GM18520 (cell line): Measurements from ENCODE around the gene IL23A.
"Not testable (repeated sequence)": the region's sequence is repeated elsewhere in the genome, so short reads cannot be mapped to it uniquely, and the experiment has no call there.

ENCODE experiments used
- ATAC-seq: cut with Tn5 transposase; IDR thresholded peaks from one replicate; pipeline ENCODE4 v1.9.1; 2021; ENCODE audit not compliant: unreplicated experiment

Gene IL23A, protein sequence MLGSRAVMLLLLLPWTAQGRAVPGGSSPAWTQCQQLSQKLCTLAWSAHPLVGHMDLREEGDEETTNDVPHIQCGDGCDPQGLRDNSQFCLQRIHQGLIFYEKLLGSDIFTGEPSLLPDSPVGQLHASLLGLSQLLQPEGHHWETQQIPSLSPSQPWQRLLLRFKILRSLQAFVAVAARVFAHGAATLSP

DNA sequence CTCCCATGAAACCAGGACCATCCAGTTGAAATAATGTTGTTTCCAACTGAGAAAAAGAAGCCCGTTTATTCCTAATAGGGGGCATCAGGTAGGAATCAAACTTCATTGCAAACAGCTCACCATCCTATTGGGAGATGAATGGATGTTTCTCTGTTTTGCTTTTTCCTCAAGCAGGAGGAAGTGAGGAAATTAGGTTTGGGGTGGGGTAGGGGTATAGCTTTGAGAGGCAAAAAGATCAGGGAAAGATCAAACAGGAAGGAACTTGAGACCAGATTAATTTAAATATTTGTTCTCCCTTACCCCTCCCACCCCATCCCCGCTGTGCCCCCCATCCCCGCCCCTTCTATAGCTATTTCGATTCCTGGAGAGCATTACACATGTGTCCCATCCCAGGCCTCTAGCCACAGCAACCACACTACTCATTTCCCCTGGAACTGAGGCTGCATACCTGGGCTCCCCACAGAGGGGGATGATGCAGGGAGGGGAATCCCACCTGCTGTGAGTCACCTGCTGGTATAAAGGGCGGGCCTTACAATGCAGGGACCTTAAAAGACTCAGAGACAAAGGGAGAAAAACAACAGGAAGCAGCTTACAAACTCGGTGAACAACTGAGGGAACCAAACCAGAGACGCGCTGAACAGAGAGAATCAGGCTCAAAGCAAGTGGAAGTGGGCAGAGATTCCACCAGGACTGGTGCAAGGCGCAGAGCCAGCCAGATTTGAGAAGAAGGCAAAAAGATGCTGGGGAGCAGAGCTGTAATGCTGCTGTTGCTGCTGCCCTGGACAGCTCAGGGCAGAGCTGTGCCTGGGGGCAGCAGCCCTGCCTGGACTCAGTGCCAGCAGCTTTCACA is at the start of gene IL23A:
Gene IL23A, plus strand, starts transcription at position 577 of the 850 bp plus-strand sequence. Its CDS starts 161 bp downstream, at position 738.
- ATAC-seq, result no peak

DNA sequence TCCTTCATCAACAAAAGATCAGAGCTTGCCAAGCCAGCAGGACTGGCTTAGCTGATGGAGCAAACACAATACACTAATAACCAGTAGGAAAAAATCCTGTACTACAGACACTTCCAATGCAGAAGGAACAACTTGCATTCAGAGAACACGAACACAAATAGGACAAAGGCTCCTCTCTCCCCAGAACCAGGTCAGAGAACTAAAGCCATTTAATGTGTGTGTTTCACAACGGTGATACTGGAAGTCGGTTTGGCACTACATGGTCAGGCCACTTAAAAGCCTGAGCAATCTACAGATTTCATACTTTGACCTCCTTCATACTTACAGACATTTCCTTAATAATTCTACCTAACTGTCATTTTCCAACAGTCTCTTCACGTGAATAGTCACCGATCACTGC is 44.9 kb upstream of the IL23A start:
- no peak for ATAC-seq

DNA sequence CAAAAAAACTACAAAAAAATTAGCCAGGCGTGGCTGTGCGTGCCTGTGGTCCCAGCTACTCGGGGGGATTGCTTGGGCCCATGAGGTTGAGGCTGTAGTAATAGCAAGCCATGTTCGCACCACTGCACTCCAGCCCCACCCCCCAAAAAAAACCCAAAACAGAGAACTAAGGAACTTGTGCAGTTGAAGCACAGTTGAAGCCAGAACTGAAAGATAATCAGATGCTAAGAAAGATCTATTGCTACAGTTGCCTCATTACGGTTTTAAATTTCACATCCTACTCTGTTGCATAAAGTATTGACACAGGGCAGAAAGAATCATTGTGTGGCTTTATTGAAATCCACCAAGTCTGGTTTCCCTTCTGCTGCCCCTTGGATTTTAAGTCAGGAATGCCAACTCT is 42.4 kb upstream of the IL23A start:
- no peak for ATAC-seq

DNA sequence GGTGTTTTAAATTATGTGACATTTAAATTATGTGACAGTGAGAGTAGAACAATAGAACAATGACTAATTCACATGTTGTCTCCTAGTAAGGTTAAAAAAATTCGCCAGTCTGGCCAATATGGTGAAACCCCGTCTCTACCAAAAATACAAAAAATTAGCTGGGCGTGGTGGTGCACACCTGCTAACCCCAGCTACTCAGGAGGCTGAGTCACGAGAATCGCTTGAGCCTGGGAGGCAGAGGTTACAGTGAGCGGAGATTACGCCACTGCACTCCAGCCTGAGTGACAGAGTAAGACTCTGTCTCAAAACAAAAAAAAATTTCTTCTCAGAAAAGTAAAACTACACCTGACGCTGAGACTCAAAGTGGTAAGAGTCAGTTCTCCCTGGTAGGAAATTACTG is 41.3 kb upstream of the IL23A start:
- ATAC-seq, result no peak

DNA sequence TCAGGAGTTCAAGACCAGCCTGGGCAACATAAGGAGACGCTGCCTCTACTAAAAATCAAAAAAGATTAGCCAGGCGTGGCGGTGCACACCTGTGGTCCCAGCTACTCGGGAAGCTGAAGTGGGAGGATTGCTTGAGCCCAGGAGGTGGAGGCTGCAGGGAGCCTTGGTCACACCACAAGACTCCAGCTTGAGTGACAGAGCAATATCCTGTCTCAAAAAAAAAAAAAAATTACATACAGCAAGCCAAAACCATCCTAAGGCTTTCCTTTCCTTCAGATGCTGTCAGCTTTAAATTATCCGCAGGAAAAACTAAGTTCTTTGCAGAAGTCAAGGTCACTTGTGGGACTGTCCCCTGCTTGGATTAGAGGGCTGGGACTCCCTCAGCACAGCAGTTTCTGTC is 39.9 kb upstream of the IL23A start:
- ATAC-seq, result no peak

DNA sequence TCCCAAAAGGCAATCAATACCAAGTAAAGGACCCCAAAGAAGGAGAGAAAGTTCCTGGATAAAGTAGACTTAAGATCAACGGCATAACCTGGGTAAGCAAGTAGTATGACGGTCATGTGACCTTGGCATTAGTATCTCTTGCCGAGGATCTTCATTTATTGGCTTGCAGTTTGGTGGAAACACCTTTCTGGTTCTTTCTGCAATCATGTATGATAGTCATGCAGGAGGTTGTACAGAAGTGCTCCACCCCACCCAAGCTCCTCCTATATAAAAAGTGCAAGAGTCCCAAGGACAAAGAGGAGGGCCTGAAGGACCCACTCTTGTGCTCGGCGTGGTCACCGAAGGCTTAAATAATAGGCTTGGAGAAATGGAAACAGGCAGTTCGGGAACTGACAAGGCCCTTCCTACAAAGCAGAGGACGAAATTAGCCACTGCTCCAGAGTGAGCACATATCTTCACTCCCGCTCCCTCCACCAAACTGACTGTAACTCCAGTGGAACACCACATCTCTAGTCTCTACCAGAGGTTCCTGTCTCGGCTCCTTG is 39.3 kb upstream of the IL23A start:
- no peak for ATAC-seq

DNA sequence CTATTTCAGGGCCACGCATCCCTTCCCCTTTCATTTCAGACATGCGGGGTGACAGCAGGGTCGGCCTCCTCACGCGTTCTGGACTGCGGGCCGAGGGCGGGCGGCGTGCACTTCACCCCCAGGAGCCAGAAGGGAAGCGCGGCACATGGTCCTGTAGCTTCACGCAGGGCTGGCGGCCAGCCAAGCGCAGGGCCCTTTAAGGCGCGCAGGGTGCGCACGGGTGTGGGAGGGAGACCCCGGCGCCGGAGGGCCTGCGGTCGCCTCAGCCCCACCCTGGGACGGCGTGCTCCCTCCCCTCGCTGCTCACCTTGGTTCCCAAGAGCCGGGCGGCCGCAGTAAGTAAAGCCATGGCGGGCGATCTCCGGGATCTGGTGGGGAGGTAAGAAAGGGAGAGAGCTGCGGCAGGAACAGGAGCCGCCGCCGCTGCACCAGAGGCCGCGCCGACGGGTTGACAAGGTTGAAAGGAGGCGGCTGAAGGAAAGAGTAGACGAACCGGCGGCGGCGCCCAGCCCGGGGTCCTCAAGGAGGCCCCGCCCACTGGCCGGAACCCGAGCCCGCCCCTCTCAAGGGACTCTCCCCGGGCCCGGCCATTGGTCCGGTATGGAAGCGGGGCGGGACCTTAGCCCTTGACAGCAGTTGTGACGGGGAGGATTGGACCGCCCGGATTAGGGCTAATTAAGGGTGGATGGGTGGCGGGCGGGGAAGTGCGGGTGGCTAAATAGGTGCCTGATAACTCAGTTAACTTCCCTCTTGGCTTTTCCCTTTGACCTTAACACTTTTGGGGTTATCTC is 38.6 kb upstream of the IL23A start, which contains the start of gene CS:
Gene CS, minus strand, starts transcription at position 478 of the 791 bp plus-strand sequence. Its CDS starts 129 bp downstream, at position 349.
- peak; percentile 92 for ATAC-seq

DNA sequence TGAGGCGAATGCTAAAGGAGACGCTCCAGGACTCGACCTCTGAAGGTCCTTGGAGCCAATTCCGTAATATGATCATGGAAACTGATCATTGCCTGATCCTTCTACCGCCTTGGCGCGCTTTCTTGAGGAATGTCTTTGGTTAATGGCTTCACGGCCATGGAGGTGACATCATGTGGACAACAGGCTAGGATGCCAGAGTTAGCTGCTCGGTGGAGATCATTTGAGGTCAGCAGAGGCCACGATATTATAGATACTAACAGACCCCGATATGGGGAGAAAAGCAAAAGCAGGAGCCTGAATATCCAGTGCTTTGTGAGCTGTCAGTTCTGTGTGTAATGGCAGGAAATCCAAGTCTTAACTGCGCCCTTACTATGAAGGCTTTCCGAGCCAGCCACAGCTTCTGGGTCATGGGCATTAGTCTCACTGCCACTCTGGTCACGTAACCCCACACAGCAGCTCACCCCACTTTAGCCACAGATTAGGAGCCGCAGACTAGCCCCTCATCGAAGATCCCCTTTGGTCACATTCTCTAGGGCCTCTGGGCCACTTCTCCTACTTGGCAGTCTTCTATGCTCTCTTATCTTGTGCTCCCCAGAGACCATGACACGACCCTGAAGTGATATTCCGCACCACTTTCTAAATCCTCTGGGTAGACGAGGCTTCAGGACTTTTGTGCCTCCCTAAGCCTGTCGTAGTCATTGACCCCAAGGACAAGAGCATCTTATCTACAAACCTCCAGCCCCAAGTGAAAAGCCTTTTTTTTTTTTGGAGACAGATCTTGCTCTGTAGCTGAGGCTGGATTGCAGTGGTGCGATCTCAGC is 37.8 kb upstream of the IL23A start:
- no peak for ATAC-seq

DNA sequence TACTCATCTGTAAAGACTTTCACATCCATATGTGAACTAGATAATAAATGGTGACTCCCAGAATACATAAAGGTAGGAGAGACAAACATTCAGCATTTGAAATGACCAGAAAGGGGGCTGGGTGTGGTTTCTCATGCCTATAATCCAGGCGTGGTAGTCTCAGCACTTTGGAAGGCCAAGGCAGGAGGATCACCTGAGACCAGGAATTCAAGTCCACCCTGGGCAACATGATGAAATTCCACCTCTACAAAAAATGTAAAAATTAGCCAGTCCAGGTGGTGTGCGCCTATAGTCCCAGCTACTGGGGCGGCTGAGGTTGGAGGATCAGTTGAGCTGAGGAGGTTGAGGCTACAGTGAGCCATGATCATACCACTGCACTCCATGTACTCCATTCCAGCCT is 34.4 kb upstream of the IL23A start:
- ATAC-seq, result no peak

DNA sequence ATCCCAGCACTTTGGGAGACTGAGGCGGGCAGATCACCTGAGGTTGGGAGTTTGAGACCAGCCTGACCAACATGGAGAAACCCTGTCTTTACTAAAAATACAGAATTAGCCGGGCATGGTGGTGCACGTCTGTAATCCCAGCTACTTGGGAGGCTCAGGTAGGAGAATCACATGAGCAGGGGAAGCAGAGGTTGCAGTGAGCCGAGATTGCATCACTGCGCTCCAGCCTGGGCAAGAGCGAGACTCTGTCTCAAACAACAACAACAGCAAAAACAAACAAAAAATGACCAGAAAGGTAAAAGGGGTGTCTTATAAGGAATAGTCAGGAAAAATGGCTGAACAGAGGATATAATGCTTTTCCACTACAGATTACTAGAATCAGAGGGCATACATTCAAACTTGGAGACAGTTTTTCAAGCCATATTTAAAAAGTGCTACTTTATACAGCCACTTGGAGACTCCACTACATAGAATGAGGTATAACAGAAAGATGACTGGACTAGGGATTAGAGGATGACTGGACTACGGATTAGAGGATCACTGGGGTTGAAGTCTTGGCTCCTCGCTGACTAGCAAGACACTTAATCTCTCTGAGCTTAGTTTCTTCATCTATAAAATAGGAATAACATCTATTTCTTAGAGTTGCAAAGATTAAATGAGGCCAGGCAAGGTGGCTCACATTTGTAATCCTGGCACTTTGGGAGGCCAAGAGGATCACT is 33.7 kb upstream of the IL23A start:
- no peak for ATAC-seq

DNA sequence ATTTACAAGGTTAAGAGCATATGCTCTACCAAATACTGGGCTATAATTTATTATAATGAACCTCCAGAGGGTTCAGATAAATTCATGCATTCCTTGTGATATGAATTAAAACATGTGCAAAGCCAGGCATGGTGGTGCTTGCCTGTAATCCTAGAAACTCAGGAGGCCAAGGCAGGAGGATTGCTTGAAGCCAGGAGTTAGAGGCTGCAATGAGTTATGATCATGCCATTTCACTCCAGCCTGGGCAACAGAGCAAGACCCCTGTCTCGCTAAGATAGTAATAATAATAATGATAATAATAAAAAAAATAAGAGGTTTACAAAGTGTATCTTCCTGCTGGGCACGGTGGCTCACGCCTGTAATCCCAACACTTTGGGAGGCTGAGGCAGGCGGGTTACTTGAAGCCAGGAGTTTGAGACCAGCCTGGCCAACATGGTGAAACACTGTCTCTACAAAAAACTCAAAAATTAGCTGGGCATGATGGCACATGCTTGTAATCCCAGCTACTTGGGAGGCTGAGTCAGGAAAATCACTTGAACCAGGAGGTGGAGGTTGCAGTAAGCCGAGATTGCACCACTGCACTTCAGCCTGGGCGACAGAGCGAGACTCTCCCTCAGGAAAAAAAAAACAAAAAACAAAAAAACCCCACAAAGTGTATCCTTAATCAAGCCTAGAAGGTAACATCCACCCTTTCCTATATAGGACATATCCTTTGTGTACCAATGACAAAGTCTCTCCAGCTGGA is 31.3 kb upstream of the IL23A start:
- ATAC-seq, result no peak

DNA sequence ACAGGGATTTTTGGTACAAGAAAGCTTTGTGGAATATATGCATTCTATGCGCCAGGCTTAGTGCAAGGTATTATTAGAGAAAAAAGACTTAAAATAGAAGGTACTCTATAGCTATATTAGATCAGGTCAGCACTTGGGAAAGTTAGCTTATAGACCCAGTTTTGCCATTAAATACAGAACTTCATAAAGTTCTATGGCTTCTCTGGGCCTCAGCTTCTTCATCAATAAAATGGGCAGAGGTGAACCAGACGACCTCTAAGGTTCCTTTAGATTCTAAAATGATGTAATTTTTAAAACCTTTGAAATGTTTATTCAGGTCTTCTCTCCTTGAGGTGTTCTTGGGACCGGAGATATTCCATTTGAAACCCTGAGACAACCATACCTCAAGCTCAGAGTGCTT is 30.0 kb upstream of the IL23A start:
- ATAC-seq, result no peak

DNA sequence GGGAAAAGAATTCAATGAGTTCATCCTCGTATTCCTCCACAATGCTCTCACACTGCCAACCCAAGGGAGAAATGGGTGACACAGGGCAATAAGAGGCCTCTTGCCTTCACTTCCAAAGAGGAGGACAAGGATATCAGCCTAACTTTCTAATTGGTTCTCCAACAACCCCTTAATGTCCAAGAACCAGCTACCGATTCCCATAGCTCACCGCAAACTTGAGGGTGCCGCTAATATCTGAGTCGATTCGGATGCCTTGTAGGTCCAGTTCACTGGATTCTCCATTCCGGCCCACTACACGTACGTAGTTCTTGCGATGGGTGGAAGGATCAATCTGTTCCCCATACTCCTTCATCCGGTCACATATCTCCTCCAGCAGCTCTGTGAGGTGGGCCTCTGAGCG is 27.7 kb upstream of the IL23A start:
- no peak for ATAC-seq

DNA sequence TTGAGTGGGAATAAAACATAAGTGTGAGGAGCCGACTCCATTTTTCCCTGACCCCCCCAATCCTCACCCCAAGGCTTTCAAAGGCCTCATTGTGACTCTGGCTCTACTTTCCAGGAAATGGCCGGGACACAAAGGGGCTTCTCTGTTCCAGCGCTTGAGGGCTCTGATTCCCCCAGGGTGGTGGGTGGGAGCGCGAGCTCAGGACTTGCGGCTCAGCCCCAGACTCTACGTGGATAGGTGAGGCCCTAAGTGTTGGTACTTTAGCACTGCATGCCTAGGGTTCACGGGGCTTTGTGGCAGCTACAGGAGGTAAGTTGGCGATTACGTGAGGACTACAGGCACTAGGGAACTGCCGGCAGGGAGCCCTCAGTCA is 23.4 kb upstream of the IL23A start:
- ATAC-seq, result no peak

DNA sequence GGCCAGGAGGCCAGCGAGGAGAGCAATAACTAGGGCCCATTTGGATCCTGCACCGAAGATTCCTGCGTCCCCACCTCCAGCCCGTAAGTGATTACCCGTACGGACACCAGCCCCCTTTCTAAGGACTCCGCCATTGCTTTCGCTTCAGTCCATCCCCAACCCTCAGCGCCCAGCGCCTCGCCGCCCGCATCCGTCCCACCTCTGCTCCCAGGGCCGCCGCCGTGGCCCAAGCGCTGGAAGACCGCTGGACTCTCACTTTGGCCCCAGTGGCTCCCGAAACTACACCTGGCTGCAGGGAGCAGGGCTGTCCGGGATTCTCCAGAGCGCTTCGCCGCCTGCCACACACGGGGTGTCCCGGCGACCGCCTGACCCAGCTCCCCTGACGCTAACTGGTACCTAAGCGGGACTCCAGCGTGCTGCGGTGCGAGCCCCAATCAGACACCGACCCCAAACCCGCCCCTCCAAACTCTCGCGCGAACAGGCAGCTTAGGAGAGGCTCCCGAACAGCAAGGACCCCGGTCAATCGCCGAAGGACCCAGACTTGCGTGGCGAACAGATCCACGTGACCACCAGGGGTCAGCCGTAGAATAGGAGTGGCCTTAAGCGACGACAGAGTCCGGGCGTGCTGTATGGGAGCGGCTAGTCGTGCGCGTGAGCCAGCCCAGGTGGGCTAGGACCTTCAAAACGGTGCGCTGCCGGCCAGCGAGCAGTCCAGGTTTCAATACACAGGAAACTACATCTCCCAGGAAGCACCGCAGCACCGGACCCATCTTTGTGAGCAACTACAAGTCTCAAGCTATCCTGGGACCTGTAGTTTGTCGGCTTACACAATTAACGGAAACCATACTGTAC is 22.8 kb upstream of the IL23A start, which contains the start of gene CNPY2:
Gene CNPY2, minus strand, starts transcription at position 367 of the 852 bp plus-strand sequence. CDS start 771 bp downstream, outside the sequence.
- ATAC-seq, result peak; percentile 83

DNA sequence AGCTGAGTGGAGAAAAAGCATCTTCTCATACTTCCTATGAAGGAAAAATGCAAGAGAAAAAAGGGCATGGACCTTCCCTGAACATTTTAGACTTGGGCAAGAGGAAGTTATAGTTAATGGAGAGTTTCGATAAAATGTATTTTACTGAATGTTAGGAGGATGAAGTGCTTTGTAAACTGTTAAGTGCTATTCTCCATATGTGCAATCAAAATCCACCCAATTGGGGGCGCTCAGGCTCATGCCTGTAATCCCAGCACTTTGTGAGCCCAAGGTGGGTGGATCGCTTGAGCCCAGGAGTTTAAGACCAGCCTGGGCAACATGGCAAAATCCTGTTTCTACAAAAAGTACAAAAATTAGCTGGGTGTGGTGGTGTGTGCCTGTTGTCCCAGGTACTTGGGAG is 21.0 kb upstream of the IL23A start:
- no peak for ATAC-seq

DNA sequence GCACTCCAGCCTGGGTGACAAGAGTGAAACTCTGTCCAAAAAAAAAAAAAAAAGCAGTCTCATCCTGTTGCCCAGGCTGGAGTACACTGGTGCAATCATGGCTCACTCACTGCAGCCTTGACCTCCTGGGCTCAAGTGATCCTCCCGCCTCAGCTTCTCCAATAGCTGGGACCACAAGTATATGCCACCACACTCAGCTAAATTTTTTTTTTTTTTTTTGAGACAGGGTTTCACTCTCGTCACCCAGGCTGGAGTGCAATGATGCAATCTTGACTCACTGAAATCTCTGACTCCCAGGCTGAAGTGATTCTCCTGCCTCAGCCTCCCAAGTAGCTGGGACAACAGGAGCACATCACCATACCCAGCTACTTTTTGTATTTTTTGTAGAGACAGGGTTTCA is 17.7 kb upstream of the IL23A start:
- no peak for ATAC-seq

DNA sequence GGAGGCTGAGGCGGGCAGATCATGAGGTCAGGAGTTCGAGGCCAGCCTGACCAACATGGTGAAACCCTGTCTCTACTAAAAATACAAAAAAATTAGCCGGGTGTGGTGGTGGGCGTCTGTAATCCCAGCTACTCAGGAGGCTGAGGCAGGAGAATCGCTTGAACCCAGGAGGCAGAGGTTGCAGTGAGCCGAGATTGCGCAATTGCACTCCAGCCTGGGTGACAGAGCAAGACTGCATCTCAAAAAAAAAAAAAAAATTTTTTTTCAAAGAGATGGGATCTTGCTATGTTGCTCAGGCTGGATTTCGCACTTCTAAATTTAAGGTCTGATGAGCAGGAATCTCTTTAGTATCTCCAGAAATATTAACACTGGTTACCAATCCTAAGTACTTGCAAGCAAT is 17.1 kb upstream of the IL23A start:
- ATAC-seq, result not testable (repeated sequence)
